Dedifferentiated amniotic fluid mesenchymal stem cell (primary cell): ENCODE measurements around the gene CDK16.

Experiments used
- DNase-seq: peaks from one replicate; pipeline ENCODE4 v3.0.0-alpha.2; 2016; ENCODE audit errors: extremely low spot score

CDK16 gene

GRCh38 chrX:47228550-47229270, 10.2 kb downstream of the CDK16 start:
- no peak for DNase-seq

- DNase-seq = no peak
These were observed 10.9 kb downstream of the CDK16 start for GRCh38 chrX:47229427-47229826.

- DNase-seq = no peak
These were observed 11.8 kb downstream of the CDK16 start for GRCh38 chrX:47230136-47230868.

GRCh38 chrX:47231167-47231566, 12.7 kb downstream of the CDK16 start:
- DNase-seq = no peak

GRCh38 chrX:47232197-47232802, 13.8 kb downstream of the CDK16 start:
- no peak for DNase-seq

- DNase-seq = peak; percentile 17
These were observed 14.4 kb downstream of the CDK16 start, which contains the start of gene USP11 for GRCh38 chrX:47232803-47233332. Gene USP11, plus strand, starts transcription at chrX:47233009. Its CDS starts 35 bp downstream, at chrX:47233044.

GRCh38 chrX:47233333-47234113, 15.0 kb downstream of the CDK16 start:
- DNase-seq = peak; percentile 91

- DNase-seq = no peak
These were observed 16.1 kb downstream of the CDK16 start for GRCh38 chrX:47234583-47234982.

GRCh38 chrX:47235691-47236103, 17.2 kb downstream of the CDK16 start:
- no peak for DNase-seq

- no peak for DNase-seq
These were observed 20.7 kb downstream of the CDK16 start for GRCh38 chrX:47239199-47239598.

GRCh38 chrX:47239898-47240545, 21.5 kb downstream of the CDK16 start:
- DNase-seq = no peak

GRCh38 chrX:47240619-47241018, 22.1 kb downstream of the CDK16 start:
- DNase-seq = no peak

- DNase-seq = no peak
These were observed 22.9 kb downstream of the CDK16 start for GRCh38 chrX:47241201-47242011.

GRCh38 chrX:47242321-47242720, 23.8 kb downstream of the CDK16 start:
- no peak for DNase-seq

- DNase-seq = no peak
These were observed 24.9 kb downstream of the CDK16 start for GRCh38 chrX:47243351-47243750.

- no peak for DNase-seq
These were observed 26.2 kb downstream of the CDK16 start for GRCh38 chrX:47244676-47245075.

- DNase-seq = no peak
These were observed 26.7 kb downstream of the CDK16 start for GRCh38 chrX:47245156-47245555.

- DNase-seq = no peak
These were observed 28.9 kb downstream of the CDK16 start for GRCh38 chrX:47247206-47247998.

GRCh38 chrX:47247999-47248320, 29.5 kb downstream of the CDK16 start:
- DNase-seq = no peak

GRCh38 chrX:47248576-47248975, 30.1 kb downstream of the CDK16 start:
- DNase-seq = no peak
